B cell (primary cell): ENCODE data around the gene BAZ2B. TPM values are rescaled to one million over a fixed set of nuclear protein-coding genes. Genes with fewer than 3 reads are reported as not detected.

Source experiments
- ATAC-seq: fragments of 200-7000 bp; cut with Tn5 transposase; one replicate; pipeline ENCODE4 v1.10.0; 2021; ENCODE audit warnings: low read depth, mild to moderate bottlenecking, moderate number of reproducible peaks, moderate library complexity
- CTCF ChIA-PET: fragments of 350-600 bp; sonication (Branson Sonifier 250); formaldehyde crosslinking; loops from one replicate; lab custom pipeline; 2021; ENCODE audit warnings: antibody characterized with exemption, inconsistent platforms; lab: Charles Lee
- POLR2A ChIA-PET: fragments of 350-600 bp; sonication (Branson Sonifier 250); formaldehyde crosslinking; loops from one replicate; lab custom pipeline; 2021; ENCODE audit warnings: antibody characterized with exemption; lab: Charles Lee
- DNase-seq: peaks from one replicate; pipeline ENCODE4 v3.0.0; 2013
- H2AFZ ChIP-seq: 2 replicates; pipeline ENCODE4 v1.6.1; 2012; ENCODE audit warnings: mild to moderate bottlenecking, low read depth, low read length; ENCODE audit not compliant: insufficient read depth, poor library complexity, severe bottlenecking
- H3K27ac ChIP-seq, 2 donors: 1 replicate in 1 of 2; 2 replicates in 1 of 2; pipeline ENCODE4 v1.5.1; 2012 to 2013; ENCODE audit warnings: low read length in 2 of 2, mild to moderate bottlenecking in 2 of 2, moderate library complexity in 1 of 2
- H3K27me3 ChIP-seq, 4 experiments: fragments of 200-600 bp in 1 of 4; sonication (generic) in 1 of 4; replicated peaks in 1 of 4; 1 replicate in 2 of 4; 2 replicates in 2 of 4; pipeline versions ENCODE4 v1.6.1 to v1.7.0; 2013 to 2016; ENCODE audit warnings: low read length in 3 of 4, mild to moderate bottlenecking in 2 of 4, mixed read lengths in 1 of 4, moderate library complexity in 1 of 4; ENCODE audit not compliant: insufficient read depth in 4 of 4, control insufficient read depth in 3 of 4; ENCODE audit errors: control extremely low read depth in 1 of 4
- H3K36me3 ChIP-seq, 2 experiments: replicated peaks in 1 of 2; 1 replicate in 1 of 2; 2 replicates in 1 of 2; pipeline versions ENCODE4 v1.6.1 to v1.7.1; 2013; ENCODE audit warnings: low read length in 1 of 2; ENCODE audit not compliant: insufficient read depth in 2 of 2, control insufficient read depth in 1 of 2; ENCODE audit errors: control extremely low read depth in 1 of 2, extremely low read depth in 1 of 2
- H3K4me1 ChIP-seq, 2 donors: fragments of 200-600 bp in 1 of 2; sonication (generic) in 1 of 2; 1 replicate in 1 of 2; 2 replicates in 1 of 2; pipeline versions ENCODE4 v1.5.1 to v1.6.1; 2013 to 2017; ENCODE audit warnings: low read length in 2 of 2; ENCODE audit not compliant: control insufficient read depth in 2 of 2, insufficient read depth in 2 of 2
- H3K4me2 ChIP-seq: replicated peaks from 2 replicates; pipeline ENCODE3; 2012; ENCODE audit warnings: mild to moderate bottlenecking, low read depth, low read length; ENCODE audit not compliant: poor library complexity, severe bottlenecking
- H3K4me3 ChIP-seq, 5 experiments: fragments of 200-600 bp in 1 of 5; sonication (generic) in 1 of 5; 1 replicate in 3 of 5; 2 replicates in 2 of 5; pipeline versions ENCODE4 v1.5.1 to v1.7.0; 2011 to 2016; ENCODE audit warnings: low read length in 4 of 5, mild to moderate bottlenecking in 4 of 5, low read depth in 2 of 5, control low read depth in 1 of 5, moderate library complexity in 1 of 5; ENCODE audit not compliant: insufficient read depth in 1 of 5; ENCODE audit errors: control extremely low read depth in 1 of 5, extremely low read depth in 1 of 5
- H3K79me2 ChIP-seq: fragments of 200-600 bp; sonication (generic); one replicate; pipeline ENCODE4 v1.6.0; 2016; ENCODE audit warnings: low read length; ENCODE audit not compliant: control insufficient read depth, insufficient read depth
- H3K9ac ChIP-seq: fragments of 200-600 bp; sonication (generic); 2 replicates; pipeline ENCODE4 v1.6.1; 2017; ENCODE audit warnings: mild to moderate bottlenecking, low read length, moderate library complexity
- H3K9me3 ChIP-seq, 3 donors: one replicate each; pipeline versions ENCODE4 v1.6.1 to v1.7.1; 2013; ENCODE audit warnings: low read length in 2 of 3; ENCODE audit not compliant: control insufficient read depth in 2 of 3, insufficient read depth in 1 of 3; ENCODE audit errors: control extremely low read depth in 1 of 3
- H4K20me1 ChIP-seq: 2 replicates; pipeline ENCODE4 v1.6.0; 2012; ENCODE audit warnings: mild to moderate bottlenecking, low read length; ENCODE audit not compliant: insufficient read depth, control insufficient read depth, poor library complexity, severe bottlenecking
- H3K27ac Mint-ChIP-seq: one replicate; pipeline ENCODE4 v1.8.0; 2021; ENCODE audit warnings: mixed read lengths
- H3K27me3 Mint-ChIP-seq: one replicate; pipeline ENCODE4 v1.8.0; 2021; ENCODE audit warnings: mixed read lengths
- H3K4me1 Mint-ChIP-seq: one replicate; pipeline ENCODE4 v1.8.0; 2021; ENCODE audit warnings: mixed read lengths
- H3K4me3 Mint-ChIP-seq: one replicate; pipeline ENCODE4 v1.8.0; 2021; ENCODE audit warnings: mixed read lengths
- H3K9me3 Mint-ChIP-seq: one replicate; pipeline ENCODE4 v1.8.0; 2022; ENCODE audit warnings: mixed read lengths; ENCODE audit not compliant: insufficient read depth
- EZH2 ChIP-seq: IDR thresholded peaks from 2 replicates; pipeline ENCODE4 v1.6.1; 2012; ENCODE audit warnings: borderline replicate concordance, low read depth, mild to moderate bottlenecking, moderate library complexity, low read length; ENCODE audit not compliant: insufficient read depth, poor library complexity, severe bottlenecking
- WGBS: methylation state at CpG from one replicate; pipeline ENCODE4 v1.1.5; 2013; ENCODE audit warnings: missing lambda C conversion rate; ENCODE audit not compliant: insufficient coverage; 5-methylcytosine and 5-hydroxymethylcytosine counted together
- intact Hi-C: fragments of 100-400 bp; cut with micrococcal nuclease; formaldehyde crosslinking; loops from one replicate; pipeline ENCODE4 v1.10.0; 2022
- polyA plus RNA-seq: library from polyadenylated mRNA; depleted of rRNA; stranded (reverse); fragments of >200 nt; gene quantifications from 2 replicates; pipeline ENCODE4 v1.2.3, GENCODE V29; 2012
- total RNA-seq, 2 donors: library from RNA; stranded (reverse); fragments of 120-200 nt in 1 of 2; gene quantifications; 1 replicate in 1 of 2; 2 replicates in 1 of 2; pipeline versions ENCODE4 v1.2.3 to v1.2.4, GENCODE V29; 2013 to 2022
- TF ChIP-seq, protein P1 (sequence below): fragments of 200-600 bp; IDR thresholded peaks from one replicate; pipeline ENCODE4 v1.8.0; 2022; ENCODE audit warnings: antibody characterized with exemption, mild to moderate bottlenecking

Gene BAZ2B
- total and polyA plus RNA-seq, 2 donors (not counting 1 experiment from before 2014, with no cell fraction given) = 8.6 to 42.3 TPM

DNA sequence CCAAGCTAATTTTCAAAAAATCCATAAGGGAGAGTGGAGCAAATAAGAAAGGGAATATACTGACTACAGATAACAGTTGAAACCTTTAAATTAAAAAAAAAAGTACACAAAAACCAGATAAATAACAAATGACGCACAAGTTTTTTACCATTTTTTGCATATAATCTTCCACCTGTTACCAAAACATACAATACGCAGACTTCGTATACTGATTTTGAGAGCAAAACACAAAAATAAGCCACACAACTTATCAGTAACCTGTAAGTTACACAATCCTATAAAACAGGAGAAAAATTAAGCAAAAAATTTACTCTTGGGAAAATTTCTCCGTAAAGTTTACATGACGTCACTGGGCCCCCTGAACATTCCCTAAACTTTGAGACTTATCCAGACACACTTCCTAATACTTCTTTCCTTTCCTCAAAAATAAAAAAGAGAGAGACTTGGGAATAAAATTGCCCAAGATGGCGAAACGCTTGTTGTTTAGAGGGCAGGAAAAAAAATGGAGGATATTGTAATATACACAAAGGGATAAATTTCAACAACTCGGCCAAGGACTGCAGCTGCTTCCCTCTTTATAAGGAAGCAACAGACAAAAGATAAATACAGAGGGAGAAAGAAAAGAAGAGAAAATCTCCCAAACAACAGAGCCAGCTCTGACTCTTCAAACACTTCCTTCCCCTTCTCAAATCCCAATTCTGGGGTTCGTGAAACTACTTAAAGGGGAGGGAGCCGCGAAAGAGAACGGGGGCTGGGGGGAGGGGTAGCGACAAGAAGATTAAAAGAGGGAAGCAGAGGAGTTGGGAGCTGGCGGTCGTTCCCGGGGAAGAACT lies 1.6 kb downstream of the BAZ2B start:
- ChIA-PET CTCF (interaction anchor here (1.1 kb wide), 1 partner anchor 98 kb away, joined by 4 read pairs; the partner anchor contains the start of gene MARCHF7), POLR2A (interaction anchor here (0.6 to 0.7 kb wide), 2 partner anchors 284 to 295 kb away, joined by 3 to 7 read pairs; no protein-coding TSS in a partner anchor)
- DNase-seq = peak; percentile 18
- H3K36me3 ChIP-seq = no peaks in the 10 kb centered on the region
- peaks cover 20% of the 10 kb centered on the region for H3K4me1 Mint-ChIP-seq
- H3K27me3 ChIP-seq = peaks cover 0 to 4% (median 0%) of the 10 kb centered on the region in 4 experiments
- TF ChIP-seq EZH2 = no peak
- TF ChIP-seq, protein P1, sequence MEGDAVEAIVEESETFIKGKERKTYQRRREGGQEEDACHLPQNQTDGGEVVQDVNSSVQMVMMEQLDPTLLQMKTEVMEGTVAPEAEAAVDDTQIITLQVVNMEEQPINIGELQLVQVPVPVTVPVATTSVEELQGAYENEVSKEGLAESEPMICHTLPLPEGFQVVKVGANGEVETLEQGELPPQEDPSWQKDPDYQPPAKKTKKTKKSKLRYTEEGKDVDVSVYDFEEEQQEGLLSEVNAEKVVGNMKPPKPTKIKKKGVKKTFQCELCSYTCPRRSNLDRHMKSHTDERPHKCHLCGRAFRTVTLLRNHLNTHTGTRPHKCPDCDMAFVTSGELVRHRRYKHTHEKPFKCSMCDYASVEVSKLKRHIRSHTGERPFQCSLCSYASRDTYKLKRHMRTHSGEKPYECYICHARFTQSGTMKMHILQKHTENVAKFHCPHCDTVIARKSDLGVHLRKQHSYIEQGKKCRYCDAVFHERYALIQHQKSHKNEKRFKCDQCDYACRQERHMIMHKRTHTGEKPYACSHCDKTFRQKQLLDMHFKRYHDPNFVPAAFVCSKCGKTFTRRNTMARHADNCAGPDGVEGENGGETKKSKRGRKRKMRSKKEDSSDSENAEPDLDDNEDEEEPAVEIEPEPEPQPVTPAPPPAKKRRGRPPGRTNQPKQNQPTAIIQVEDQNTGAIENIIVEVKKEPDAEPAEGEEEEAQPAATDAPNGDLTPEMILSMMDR = no peak
- H3K4me3 ChIP-seq = peak overlapping the region; percentile 72 to 82 (median 81)
- H3K9me3 Mint-ChIP-seq = no peaks in the 10 kb centered on the region
- no peaks in the 10 kb centered on the region for H4K20me1 ChIP-seq
- intact Hi-C loops = loop anchor here (5.0 kb wide), 1 partner anchor 97 kb away; no protein-coding TSS in a partner anchor
- peak overlapping the region; percentile 83 for H3K9ac ChIP-seq
- peak overlapping the region in 1 of 2 donors; percentile 59 for H3K27ac ChIP-seq
- H3K4me2 ChIP-seq = peak overlapping the region; percentile 90
- peaks cover 15 to 16% of the 10 kb centered on the region in 2 donors for H3K4me1 ChIP-seq
- peaks cover 26% of the 10 kb centered on the region for H3K27me3 Mint-ChIP-seq
- no peaks in the 10 kb centered on the region for H3K9me3 ChIP-seq
- peak overlapping the region; percentile 87 for H3K4me3 Mint-ChIP-seq
- WGBS = 8% methylated on average over 6 of the region's 16 CpGs
- H3K79me2 ChIP-seq = no peaks in the 10 kb centered on the region
- peak overlapping the region; percentile 37 for H3K27ac Mint-ChIP-seq
- ATAC-seq = peak; percentile 20
- H2AFZ ChIP-seq = peak overlapping the region; percentile 89
